NCI-H1436 (cell line): ENCODE measurements around the gene PROKR1.
"Not testable (repeated sequence)": the region's sequence is repeated elsewhere in the genome, so short reads cannot be mapped to it uniquely, and the experiment has no call there.

Experiments used
- DNase-seq: peaks from one replicate; lab custom pipeline; 2025; lab: John Stamatoyannopoulos, UW

Gene PROKR1

GRCh38 chr2:68658266-68658665 is 14.9 kb downstream of the PROKR1 start:
- no peak for DNase-seq

DNA sequence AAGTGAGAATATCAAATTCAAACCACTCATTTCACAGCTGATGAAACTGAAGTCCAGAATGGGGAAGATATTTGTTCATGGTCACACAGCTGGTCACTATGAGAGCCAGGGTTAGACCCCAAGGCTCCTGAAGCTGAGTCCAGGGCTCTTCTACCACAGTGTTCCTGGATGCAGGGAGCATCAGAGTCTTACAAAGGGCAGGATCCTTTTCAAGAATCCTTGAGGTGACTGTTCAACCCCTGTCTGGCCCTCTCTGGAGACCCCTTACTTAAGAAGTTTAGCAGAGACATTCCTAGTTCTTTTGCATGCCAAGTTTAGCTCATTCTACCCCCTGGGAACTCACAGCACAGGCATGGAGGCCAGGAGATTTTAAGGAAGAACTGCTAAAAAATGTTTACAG is 15.7 kb downstream of the PROKR1 start:
- no peak for DNase-seq

DNA sequence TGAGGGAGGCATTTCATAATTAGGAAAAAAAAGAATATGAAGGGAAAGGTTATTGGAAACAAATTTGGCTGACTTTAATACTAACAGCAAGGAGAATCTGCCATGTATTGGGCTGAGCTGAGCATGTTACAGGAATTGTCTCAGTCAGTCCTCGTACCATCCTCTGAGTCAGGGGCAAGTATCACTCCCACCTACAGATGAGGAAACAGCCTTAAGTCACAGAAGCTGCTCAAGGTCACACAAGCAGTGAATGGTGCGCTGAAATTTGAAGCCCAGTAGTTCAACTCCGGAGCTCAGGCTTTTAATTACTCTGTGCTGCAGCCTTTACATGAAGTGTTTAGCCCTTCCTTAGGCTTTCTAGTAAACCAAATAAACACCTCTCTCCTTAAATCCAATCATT is 17.3 kb downstream of the PROKR1 start:
- DNase-seq, result no peak

DNA sequence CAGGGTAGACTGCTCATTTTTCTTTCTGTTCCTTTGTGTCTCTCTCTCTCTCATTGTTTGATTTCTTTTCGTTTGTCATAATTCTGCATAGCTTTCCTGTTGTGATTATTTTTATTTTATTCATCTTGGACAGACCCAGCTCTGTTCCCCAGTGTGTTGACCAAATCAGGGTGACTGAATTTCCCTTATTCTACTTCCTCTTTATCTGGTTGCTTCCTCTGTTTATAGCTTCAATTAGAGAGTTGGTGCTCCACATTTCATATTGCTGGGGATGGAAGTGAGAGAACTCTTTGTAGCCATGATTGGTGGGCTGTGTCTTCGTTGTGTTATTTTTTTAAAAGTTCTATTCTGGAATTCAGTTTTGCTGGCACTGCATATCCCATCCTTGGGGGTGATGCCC is 19.1 kb downstream of the PROKR1 start:
- DNase-seq, result no peak

DNA sequence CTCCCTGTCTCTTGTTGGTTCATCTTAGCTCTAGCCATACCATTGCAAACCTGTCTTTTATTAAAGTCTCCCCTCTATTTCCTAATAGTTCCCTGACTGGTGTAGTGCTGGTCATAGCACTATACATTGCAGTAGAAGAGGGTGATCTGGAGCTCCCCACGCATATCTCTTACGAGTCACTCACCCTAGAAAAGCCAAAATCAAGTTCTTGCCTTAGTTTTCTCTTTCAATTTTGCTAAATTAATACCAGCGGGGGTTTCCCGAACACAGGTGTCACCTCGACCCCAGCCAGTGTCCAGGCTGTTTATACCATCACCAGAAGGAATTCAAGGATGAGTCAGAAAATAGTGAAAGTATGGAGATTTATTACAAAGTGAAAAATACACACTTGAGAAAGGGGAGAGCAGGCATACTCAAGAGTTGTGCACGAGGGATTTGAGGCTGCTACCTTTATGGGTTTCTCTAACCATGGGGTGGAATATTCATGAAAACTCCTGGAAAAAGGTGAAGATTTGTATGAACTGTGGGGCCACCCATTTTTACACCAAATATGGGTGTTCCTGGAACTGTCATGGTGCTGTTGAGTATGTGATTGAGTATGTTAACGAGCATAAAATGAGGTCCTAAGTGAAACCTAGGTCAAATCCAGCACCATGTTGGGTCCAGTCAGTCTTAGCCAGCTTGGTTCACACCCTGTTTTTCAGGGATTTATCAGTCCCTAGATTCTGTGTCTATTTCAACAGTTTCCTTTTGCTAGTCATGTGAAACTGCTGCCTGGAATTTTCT is 20.2 kb downstream of the PROKR1 start:
- DNase-seq, result no peak

DNA sequence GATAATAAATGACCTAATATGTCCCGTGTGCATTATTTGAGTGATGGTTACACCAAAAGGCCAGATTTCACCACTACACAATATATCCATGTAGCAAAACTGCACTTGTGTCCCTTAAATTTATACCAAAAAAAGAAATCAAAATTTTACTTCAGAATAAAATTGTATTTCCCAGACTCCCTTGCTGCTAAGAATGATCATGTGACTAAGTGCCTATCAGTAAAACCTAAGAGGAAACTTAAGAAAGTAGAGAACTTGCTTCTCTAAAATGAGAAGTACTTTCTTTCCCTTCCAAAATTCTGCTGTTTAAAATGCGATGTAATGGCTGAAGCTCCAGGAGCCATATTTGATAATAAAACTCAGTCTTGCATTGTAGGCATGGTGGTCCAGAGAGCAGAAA is 24.0 kb downstream of the PROKR1 start:
- DNase-seq, result no peak

DNA sequence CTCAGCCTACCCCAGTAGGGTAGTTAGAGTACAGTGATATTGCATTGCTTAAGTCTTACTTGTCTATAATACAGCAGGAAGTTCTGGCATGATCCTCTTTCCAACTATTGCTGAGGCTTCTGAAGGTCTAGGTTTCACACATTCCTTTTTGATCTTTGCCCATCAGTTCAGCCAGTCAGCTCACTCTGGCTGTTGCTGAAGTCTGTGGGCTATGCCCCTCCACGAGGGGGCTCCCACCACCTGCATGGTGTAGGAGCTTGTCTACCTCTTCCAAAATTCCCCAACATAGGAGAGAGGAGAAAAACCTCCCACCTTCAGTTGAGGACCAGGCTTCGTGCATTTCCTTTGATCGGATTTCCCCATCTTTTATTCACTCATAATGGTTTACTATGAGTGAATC is 26.3 kb downstream of the PROKR1 start:
- DNase-seq, result no peak

DNA sequence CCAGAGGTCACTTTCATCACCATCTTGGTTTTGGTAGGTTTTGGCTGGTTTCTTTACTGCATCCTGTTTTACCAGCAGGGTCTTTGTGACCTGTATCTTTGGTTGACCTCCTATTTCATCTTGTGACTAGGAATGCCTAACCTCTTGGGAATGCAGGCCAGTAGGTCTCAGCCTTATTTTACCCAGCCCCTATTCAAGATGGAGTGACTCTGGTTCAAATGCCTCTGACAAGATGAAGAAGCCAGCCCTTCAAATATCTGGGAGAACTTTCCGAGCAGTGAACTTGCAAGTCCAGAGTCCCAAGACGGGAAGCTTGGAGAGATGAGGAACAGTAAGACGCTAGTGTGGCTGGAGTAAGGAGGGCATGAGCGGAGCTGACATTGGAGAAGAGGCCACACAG is 28.6 kb downstream of the PROKR1 start:
- DNase-seq, result no peak

DNA sequence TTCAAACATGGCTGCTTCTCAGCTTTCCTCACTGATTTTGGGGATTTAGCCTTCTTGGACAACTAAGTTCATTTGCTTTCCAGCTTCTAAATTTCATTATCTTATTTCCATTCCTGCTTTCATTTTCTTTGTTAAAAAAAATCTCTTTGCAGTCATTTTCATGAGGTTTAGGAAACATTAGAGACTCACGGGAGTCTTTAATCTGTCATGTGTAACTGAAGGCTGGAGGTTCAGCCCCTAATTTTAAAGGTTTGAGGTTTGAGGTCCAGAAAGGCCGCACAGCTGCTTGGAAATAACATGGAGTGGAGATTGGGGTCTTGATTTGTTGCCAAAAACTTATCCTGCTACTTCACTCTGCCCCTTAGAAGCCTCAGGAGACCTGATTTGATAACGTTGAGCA is 30.3 kb downstream of the PROKR1 start:
- no peak for DNase-seq

GRCh38 chr2:68675470-68675869 is 32.1 kb downstream of the PROKR1 start:
- no peak for DNase-seq

DNA sequence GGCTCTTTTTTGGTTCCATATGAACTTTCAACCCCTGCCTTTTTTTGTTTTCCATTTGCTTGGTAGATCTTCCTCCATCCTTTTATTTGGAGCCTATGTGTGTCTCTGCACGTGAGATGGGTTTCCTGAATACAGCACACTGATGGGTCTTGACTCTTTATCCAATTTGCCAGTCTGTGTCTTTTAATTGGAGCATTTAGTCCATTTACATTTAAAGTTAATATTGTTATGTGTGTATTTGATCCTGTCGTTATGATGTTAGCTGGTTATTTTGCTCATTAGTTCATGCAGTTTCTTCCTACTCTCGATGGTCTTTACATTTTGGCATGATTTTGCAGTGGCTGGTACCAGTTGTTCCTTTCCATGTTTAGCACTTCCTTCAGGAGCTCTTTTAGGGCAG is 34.5 kb downstream of the PROKR1 start:
- DNase-seq, result not testable (repeated sequence)

DNA sequence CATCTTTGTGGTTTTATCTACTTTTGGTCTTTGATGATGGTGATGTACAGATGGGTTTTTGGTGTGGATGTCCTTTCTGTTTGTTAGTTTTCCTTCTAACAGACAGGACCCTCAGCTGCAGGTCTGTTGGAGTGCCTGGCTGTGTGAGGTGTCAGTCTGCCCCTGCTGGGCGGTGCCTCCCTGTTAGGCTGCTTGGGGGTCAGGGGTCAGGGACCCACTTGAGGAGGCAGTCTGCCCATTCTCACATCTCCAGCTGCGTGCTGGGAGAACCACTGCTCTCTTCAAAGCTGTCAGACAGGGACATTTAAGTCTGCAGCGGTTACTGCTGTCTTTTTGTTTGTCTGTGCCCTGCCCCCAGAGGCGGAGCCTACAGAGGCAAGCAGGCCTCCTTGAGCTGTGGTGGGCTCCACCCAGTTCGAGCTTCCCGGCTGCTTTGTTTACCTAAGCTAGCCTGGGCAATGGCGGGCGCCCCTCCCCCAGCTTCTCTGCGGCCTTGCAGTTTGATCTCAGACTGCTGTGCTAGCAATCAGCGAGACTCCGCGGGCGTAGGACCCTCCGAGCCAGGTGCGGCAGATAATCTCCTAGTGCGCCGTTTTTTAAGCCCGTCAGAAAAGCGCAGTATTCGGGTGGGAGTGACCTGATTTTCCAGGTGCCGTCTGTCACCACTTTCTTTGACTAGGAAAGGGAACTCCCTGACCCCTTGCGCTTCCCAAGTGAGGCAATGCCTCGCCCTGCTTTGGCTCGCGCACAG is 36.0 kb downstream of the PROKR1 start:
- not testable (repeated sequence) for DNase-seq

- not testable (repeated sequence) for DNase-seq
Measured at GRCh38 chr2:68679917-68680267, 36.5 kb downstream of the PROKR1 start.

DNA sequence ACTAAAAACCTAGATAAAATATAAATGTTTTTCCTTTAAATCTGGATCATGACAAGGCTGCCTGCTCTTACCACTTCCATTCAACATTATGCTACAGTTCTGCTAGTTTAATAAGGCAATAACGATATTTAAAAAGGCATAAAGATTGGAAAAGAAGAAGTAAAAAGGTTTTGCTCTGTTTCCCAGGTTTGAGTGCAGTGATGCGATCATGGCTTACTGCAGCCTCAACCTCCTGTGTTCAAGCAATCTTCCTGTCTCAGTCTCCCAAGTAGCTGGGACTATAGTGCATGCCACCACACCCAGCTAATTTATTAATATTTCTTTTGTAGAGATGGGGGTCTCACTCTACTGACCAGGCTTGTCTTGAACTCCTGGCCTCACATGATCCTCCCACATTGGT is 40.8 kb downstream of the PROKR1 start:
- no peak for DNase-seq

GRCh38 chr2:68686178-68686577 is 42.8 kb downstream of the PROKR1 start:
- DNase-seq, result no peak

DNA sequence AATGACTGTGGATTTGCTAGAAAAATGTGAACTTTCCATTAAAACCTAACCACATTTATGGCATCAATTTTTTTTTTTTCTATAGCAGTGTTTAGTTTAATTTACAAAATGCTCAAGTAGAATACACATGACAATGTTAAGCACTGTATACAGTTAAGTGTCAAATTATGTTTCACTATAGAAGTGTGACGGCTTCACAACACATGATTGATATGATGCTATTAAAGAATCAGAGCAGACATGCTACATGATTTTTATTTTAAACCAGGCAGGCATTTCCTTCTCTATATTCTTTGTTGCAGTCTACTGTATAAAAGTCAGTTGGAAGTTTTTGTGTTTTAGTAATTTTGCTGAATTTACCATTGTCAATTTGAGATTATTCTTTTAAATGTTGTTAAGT is 43.6 kb downstream of the PROKR1 start:
- no peak for DNase-seq

- DNase-seq, result no peak
Measured at GRCh38 chr2:68689553-68690537, 46.5 kb downstream of the PROKR1 start.

DNA sequence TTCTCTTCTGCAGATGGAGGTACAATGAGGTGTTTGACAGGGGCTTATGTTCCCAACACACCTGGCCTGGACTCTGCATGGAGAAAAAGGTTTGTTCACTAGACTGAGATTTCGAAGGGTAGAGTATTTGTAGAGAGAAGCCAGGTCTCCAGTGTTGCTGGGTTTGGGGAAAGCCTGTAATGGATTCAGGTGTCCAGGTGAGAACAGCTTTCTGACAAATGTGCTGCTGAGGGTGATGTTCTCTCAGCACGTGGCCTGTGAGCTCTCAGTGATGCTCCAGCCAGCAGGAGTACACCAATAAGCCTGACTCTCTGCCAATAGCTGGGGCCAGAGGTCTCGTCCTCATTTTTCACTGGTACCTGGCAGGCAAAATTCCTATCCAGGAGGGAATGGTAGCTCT is 47.5 kb downstream of the PROKR1 start:
- no peak for DNase-seq

DNA sequence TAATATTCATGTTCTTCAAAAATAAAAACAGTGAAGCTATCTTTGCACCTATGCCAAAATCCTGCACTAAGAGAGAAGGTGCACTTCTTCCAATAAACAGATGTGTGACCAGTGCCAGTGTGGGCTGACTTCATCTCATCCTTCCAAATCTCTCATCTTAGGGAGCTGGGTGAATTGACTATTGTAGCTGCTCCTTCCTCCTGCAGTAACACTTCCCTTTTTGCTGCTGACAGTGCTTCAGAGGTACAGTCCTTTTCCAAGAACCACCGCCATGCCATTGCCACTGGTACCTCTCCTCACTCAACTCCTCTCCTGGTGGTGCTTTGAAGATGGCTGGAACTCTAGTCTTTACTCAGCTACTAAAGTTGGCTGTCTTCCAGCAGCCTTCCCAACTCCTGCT is 49.1 kb downstream of the PROKR1 start:
- no peak for DNase-seq

- no peak for DNase-seq
Measured at GRCh38 chr2:68693951-68694350, 50.6 kb downstream of the PROKR1 start.

DNA sequence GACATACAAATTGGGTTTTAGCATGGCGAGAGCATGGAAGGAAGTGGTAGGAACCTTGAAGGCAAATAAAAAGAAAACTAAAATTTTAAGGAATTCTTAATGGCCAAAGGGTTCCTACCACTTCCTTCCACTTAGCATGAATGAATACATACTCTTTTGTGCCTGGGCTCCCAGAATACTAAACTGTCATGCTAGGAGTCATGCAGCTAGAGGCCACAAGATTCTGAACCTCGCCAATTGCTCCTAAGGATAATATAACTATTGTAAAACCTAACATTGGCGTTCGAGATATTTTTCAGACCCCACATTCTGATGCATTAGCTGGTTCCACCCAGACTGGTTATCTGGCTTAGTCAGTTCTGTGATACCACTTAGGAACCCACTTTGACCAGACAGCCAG is 52.6 kb downstream of the PROKR1 start:
- DNase-seq, result no peak

GRCh38 chr2:68696554-68696953 is 53.2 kb downstream of the PROKR1 start:
- DNase-seq, result no peak
